GM10248 (cell line): ENCODE data around the gene RASGRP3.

Source experiments
- CTCF ChIA-PET: fragments of 300-600 bp; sonication (Branson Sonifier 250); formaldehyde crosslinking; extraction: SDS; loops from one replicate; lab custom pipeline; 2021; ENCODE audit warnings: antibody characterized with exemption; lab: Yijun Ruan, JAX
- POLR2A ChIA-PET: fragments of 350-650 bp; sonication (Branson Sonifier 250); formaldehyde crosslinking; extraction: SDS; loops from one replicate; lab custom pipeline; 2020; ENCODE audit warnings: antibody characterized with exemption; lab: Yijun Ruan, JAX
- DNase-seq: peaks from one replicate; pipeline ENCODE4 v3.0.0; 2012; ENCODE audit errors: extremely low spot score
- TF ChIP-seq, protein P1 (sequence below): IDR thresholded peaks from 2 replicates; pipeline ENCODE4 v1.5.1; 2012; ENCODE audit warnings: mild to moderate bottlenecking, low read depth; ENCODE audit errors: extremely low read depth, missing control alignments, control extremely low read depth

Gene RASGRP3

DNA sequence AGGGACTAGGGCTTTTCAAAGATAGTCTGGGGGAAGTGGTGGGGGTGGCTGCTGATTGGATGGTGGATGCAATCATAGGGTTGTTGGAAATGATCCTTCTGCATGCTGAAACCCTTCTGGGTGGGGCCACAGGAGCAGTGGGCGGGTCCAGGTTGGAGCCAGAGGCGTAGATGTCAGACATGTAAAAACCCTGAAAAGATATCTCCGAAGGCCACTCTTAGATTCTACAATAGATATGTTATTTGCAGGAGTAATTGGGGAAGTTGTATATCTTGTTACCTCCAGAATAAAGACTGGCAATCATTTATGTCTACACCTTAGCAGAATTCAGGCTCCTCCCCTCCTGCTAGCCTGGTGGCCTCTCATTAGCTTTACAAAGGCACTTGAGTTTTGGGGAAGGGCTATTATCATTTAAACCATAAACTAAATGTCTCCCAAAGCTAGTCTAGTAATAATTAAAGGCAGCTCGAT is 130.8 kb downstream of the RASGRP3 start:
- no peak for DNase-seq
- CTCF ChIA-PET: interaction anchor here (1.0 to 2.1 kb wide), 3 partner anchors 8 to 11 kb away, joined by 3 to 8 read pairs (median 3); partner anchors contain the start of gene FAM98A

DNA sequence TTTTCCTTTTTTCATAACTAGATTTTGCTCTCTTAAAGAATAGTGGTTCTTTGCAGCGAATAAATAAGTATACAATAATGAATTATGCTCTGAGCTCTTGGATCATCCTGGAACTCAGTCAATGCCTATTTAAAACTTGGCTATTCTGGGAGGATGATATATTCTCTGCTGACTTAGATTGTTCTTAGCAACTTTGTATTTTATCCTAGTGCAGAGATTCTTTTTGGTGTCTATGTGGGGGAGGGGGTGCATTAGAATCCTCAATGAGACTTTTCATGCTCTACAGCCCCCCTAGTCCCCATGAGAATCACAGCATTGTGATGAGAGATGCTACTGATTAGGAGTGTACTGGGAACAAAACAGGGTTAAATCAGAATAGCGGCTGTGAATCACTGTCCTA is 131.5 kb downstream of the RASGRP3 start:
- CTCF ChIA-PET: interaction anchor here (1.0 to 2.1 kb wide), 3 partner anchors 8 to 12 kb away, joined by 3 to 8 read pairs (median 3); partner anchors contain the start of gene FAM98A
- TF ChIP-seq, protein P1, sequence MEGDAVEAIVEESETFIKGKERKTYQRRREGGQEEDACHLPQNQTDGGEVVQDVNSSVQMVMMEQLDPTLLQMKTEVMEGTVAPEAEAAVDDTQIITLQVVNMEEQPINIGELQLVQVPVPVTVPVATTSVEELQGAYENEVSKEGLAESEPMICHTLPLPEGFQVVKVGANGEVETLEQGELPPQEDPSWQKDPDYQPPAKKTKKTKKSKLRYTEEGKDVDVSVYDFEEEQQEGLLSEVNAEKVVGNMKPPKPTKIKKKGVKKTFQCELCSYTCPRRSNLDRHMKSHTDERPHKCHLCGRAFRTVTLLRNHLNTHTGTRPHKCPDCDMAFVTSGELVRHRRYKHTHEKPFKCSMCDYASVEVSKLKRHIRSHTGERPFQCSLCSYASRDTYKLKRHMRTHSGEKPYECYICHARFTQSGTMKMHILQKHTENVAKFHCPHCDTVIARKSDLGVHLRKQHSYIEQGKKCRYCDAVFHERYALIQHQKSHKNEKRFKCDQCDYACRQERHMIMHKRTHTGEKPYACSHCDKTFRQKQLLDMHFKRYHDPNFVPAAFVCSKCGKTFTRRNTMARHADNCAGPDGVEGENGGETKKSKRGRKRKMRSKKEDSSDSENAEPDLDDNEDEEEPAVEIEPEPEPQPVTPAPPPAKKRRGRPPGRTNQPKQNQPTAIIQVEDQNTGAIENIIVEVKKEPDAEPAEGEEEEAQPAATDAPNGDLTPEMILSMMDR: no peak
- POLR2A ChIA-PET: no interaction called here
- DNase-seq: no peak

More for the DNA sequence above, 130.8 kb downstream of the RASGRP3 start:
- POLR2A ChIA-PET: no interaction called here
- TF ChIP-seq, protein P1: no peak

DNA sequence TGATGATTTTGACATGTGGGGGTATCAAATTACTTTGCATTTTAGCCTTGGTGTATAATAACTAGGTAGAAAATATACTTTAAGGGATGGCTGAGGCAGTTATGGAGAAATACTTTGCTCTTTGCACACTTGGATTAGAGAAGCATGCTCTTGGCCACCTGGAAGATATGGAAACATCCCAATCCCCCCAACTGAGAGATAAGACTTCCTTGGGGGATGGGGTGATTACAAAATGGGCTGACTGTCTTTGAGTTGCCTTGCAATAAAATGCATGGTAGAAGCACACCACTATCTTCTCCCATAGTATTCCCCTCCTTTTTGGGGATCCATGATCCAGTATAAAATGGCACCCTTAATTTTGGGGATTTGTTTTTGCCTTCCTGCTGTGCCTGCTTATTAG is 137.7 kb downstream of the RASGRP3 start:
- DNase-seq: no peak
- TF ChIP-seq, protein P1: no peak
- ChIA-PET CTCF (interaction anchor here (1.3 to 3.1 kb wide), 2 partner anchors 13 to 15 kb away, joined by 3 to 6 read pairs; partner anchors contain the start of gene FAM98A), POLR2A (no interaction called here)
